ENCODE results near the gene CLEC3B.

DNA sequence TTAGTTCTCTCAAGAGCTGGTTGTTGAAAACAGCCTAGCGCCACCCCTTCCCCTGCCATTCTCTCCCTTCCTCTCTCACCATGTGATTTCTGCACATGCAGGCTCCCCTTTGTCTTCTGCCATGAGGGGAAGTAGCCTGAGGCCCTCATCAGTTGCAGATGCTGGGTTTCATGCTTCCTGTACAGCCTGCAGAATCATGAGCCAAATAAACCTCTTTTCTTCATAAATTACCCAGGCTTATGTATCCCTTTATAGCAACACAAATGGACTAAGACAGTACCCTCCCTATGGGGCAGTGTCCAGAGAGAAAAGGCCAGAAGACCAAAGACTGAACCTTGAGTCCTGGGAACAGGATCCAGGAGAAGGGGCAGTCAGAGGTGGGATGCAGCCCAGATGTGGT lies 54.7 kb downstream of the CLEC3B start:
- TF ChIP-seq, protein P1, sequence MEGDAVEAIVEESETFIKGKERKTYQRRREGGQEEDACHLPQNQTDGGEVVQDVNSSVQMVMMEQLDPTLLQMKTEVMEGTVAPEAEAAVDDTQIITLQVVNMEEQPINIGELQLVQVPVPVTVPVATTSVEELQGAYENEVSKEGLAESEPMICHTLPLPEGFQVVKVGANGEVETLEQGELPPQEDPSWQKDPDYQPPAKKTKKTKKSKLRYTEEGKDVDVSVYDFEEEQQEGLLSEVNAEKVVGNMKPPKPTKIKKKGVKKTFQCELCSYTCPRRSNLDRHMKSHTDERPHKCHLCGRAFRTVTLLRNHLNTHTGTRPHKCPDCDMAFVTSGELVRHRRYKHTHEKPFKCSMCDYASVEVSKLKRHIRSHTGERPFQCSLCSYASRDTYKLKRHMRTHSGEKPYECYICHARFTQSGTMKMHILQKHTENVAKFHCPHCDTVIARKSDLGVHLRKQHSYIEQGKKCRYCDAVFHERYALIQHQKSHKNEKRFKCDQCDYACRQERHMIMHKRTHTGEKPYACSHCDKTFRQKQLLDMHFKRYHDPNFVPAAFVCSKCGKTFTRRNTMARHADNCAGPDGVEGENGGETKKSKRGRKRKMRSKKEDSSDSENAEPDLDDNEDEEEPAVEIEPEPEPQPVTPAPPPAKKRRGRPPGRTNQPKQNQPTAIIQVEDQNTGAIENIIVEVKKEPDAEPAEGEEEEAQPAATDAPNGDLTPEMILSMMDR (IDR thresholded peaks at IDR 0.05), result no peak
- TF ChIP-seq POLR2A (IDR thresholded peaks at IDR 0.05) (no peak), POLR2AphosphoS5 (IDR thresholded peaks at IDR 0.05) (no peak)

Measured in breast epithelium (tissue), 3 donors.